OCI-LY3 (cell line): ENCODE results near the gene NGRN.

Source experiments
- H2AFZ ChIP-seq: fragments of 200-600, 300-600 bp; shearing (Covaris generic); 2 replicates; pipeline ENCODE4 v1.6.0; 2014; ENCODE audit warnings: antibody characterized with exemption, low read depth, low read length
- H3K27ac ChIP-seq: fragments of 200-600, 300-600 bp; sonication (generic); 2 replicates; pipeline ENCODE4 v1.5.1; 2014; ENCODE audit warnings: mild to moderate bottlenecking, low read length, moderate library complexity, mixed read lengths
- H3K27me3 ChIP-seq: fragments of 200-600, 300-600 bp; sonication (generic); 2 replicates; pipeline ENCODE4 v1.6.1; 2014; ENCODE audit warnings: low read depth, low read length, mixed read lengths
- H3K36me3 ChIP-seq: fragments of 200-600, 300-600 bp; sonication (generic); replicated peaks from 2 replicates; pipeline ENCODE3; 2014; ENCODE audit warnings: low read depth, low read length, mixed read lengths
- H3K4me1 ChIP-seq: fragments of 300-600, 200-600 bp; sonication (generic); 2 replicates; pipeline ENCODE4 v1.6.1; 2014; ENCODE audit warnings: low read length, mixed read lengths
- H3K4me2 ChIP-seq: fragments of 200-600, 300-600 bp; sonication (generic); 2 replicates; pipeline ENCODE4 v1.6.1; 2014; ENCODE audit warnings: low read length, mixed read lengths
- H3K4me3 ChIP-seq: fragments of 300-600, 200-600 bp; sonication (generic); 2 replicates; pipeline ENCODE4 v1.5.1; 2014; ENCODE audit warnings: antibody characterized with exemption, mild to moderate bottlenecking, low read length, moderate library complexity
- H3K79me2 ChIP-seq: fragments of 300-600, 200-600 bp; shearing (Covaris generic); 2 replicates; pipeline ENCODE4 v1.6.1; 2014; ENCODE audit warnings: mild to moderate bottlenecking, low read length, mixed read lengths
- H3K9ac ChIP-seq: fragments of 300-600, 200-600 bp; shearing (Covaris generic); 2 replicates; pipeline ENCODE4 v1.6.0; 2014; ENCODE audit warnings: mild to moderate bottlenecking, low read length, moderate library complexity
- H3K9me3 ChIP-seq: fragments of 200-600, 300-600 bp; shearing (Covaris generic); 2 replicates; pipeline ENCODE4 v1.6.1; 2014; ENCODE audit warnings: low read length, mixed read lengths; ENCODE audit not compliant: insufficient read depth
- H4K20me1 ChIP-seq: fragments of 200-600, 300-600 bp; sonication (generic); 2 replicates; pipeline ENCODE4 v1.6.1; 2016; ENCODE audit warnings: low read length, mixed read lengths; ENCODE audit not compliant: insufficient read depth
- CTCF ChIP-seq: fragments of 200-600, 300-600 bp; sonication (generic); IDR thresholded peaks from 2 replicates; pipeline ENCODE4 v1.5.1; 2014; ENCODE audit warnings: antibody characterized with exemption, low read length, low read depth
- EZH2phosphoT487 ChIP-seq: fragments of 200-600 bp; shearing (Covaris generic); IDR thresholded peaks from 2 replicates; pipeline ENCODE4 v1.6.1; 2018; ENCODE audit warnings: antibody characterized with exemption, mixed run types, low read depth

The NGRN gene

GRCh38 chr15:90230071-90230494, 35.4 kb upstream of the NGRN start:
- no peak overlapping the region for H2AFZ ChIP-seq
- H3K27ac ChIP-seq, result no peak overlapping the region
- H3K36me3 ChIP-seq, result peaks cover 24% of the 10 kb centered on the region
- H4K20me1 ChIP-seq, result no peaks in the 10 kb centered on the region; the same call in 1 of the 2 replicates
- H3K27me3 ChIP-seq, result no peaks in the 10 kb centered on the region
- peaks cover 11% of the 10 kb centered on the region for H3K4me1 ChIP-seq
- H3K4me3 ChIP-seq, result no peak overlapping the region
- no peak overlapping the region for H3K4me2 ChIP-seq
- H3K9ac ChIP-seq, result no peak overlapping the region
- TF ChIP-seq EZH2phosphoT487 (no peak), CTCF (no peak)
- H3K79me2 ChIP-seq, result peaks cover 4% of the 10 kb centered on the region; the same call in 1 of the 2 replicates
- no peaks in the 10 kb centered on the region for H3K9me3 ChIP-seq

GRCh38 chr15:90230610-90231009, 34.9 kb upstream of the NGRN start:
- no peak overlapping the region for H3K4me3 ChIP-seq
- no peaks in the 10 kb centered on the region; the same call in 1 of the 2 replicates for H4K20me1 ChIP-seq
- H3K4me2 ChIP-seq, result no peak overlapping the region
- TF ChIP-seq CTCF (no peak), EZH2phosphoT487 (no peak)
- H3K36me3 ChIP-seq, result peaks cover 24% of the 10 kb centered on the region
- H3K27ac ChIP-seq, result no peak overlapping the region
- peaks cover 4% of the 10 kb centered on the region; the same call in 1 of the 2 replicates for H3K79me2 ChIP-seq
- H3K27me3 ChIP-seq, result no peaks in the 10 kb centered on the region
- peaks cover 11% of the 10 kb centered on the region for H3K4me1 ChIP-seq
- H3K9me3 ChIP-seq, result no peaks in the 10 kb centered on the region
- no peak overlapping the region for H3K9ac ChIP-seq
- H2AFZ ChIP-seq, result no peak overlapping the region

- Histone ChIP-seq H3K4me2 (no peak overlapping the region), H4K20me1 (no peaks in the 10 kb centered on the region; the same call in 1 of the 2 replicates), H2AFZ (no peak overlapping the region), H3K79me2 (peaks cover 4% of the 10 kb centered on the region; the same call in 1 of the 2 replicates), H3K9me3 (no peaks in the 10 kb centered on the region), H3K27ac (no peak overlapping the region), H3K9ac (no peak overlapping the region), H3K4me1 (peaks cover 11% of the 10 kb centered on the region), H3K36me3 (peaks cover 20% of the 10 kb centered on the region), H3K27me3 (no peaks in the 10 kb centered on the region), H3K4me3 (no peak overlapping the region)
- TF ChIP-seq EZH2phosphoT487 (no peak), CTCF (no peak)
Observed at GRCh38 chr15:90231028-90232017, 34.1 kb upstream of the NGRN start.

- Histone ChIP-seq H3K4me1 (peaks cover 11% of the 10 kb centered on the region), H4K20me1 (no peaks in the 10 kb centered on the region; the same call in 1 of the 2 replicates), H3K4me3 (no peak overlapping the region), H3K79me2 (peaks cover 4% of the 10 kb centered on the region; the same call in 1 of the 2 replicates), H3K27me3 (no peaks in the 10 kb centered on the region), H3K27ac (no peak overlapping the region), H3K4me2 (peak overlapping the region; percentile 98; the same call in 1 of the 2 replicates), H2AFZ (no peak overlapping the region), H3K36me3 (peaks cover 20% of the 10 kb centered on the region), H3K9ac (no peak overlapping the region), H3K9me3 (no peaks in the 10 kb centered on the region)
- TF ChIP-seq CTCF, result no peak
- TF ChIP-seq EZH2phosphoT487, result no peak
Observed at GRCh38 chr15:90232196-90232595, 33.3 kb upstream of the NGRN start.
